Keratinocyte (primary cell): ENCODE measurements around the gene SACM1L. TPM values are rescaled to one million over a fixed set of nuclear protein-coding genes. Genes with fewer than 3 reads are reported as not detected.
"Not testable (repeated sequence)": the region's sequence is repeated elsewhere in the genome, so short reads cannot be mapped to it uniquely, and the experiment has no call there.

Experiments used
- DNase-seq: peaks from one replicate; pipeline ENCODE4 v3.0.0-alpha.2; 2011; ENCODE audit warnings: low read depth, missing footprints, low spot score
- FAIRE-seq: peaks from 2 replicates; lab custom pipeline; 2011; peaks lifted over from hg19 to GRCh38; lab: Jason Lieb, UNC
- H2AFZ ChIP-seq: 2 replicates; pipeline ENCODE4 v1.6.0; 2012; ENCODE audit warnings: low read length, control low read depth, inconsistent platforms; ENCODE audit not compliant: control insufficient read depth
- H3K27ac ChIP-seq: 2 replicates; pipeline ENCODE4 v1.5.1; 2011; ENCODE audit warnings: low read length; ENCODE audit not compliant: control insufficient read depth, insufficient read depth
- H3K27me3 ChIP-seq: 3 replicates; pipeline ENCODE4 v1.6.0; 2011; ENCODE audit warnings: low read length; ENCODE audit not compliant: control insufficient read depth, insufficient read depth; ENCODE audit errors: extremely low read depth
- H3K36me3 ChIP-seq, 2 experiments: 2 replicates in 1 of 2; 3 replicates in 1 of 2; pipeline ENCODE4 v1.5.1; 2011; ENCODE audit warnings: low read length in 2 of 2, mild to moderate bottlenecking in 1 of 2; ENCODE audit not compliant: control insufficient read depth in 2 of 2, insufficient read depth in 2 of 2; ENCODE audit errors: extremely low read depth in 1 of 2
- H3K4me1 ChIP-seq: 3 replicates; pipeline ENCODE4 v1.5.1; 2011; ENCODE audit warnings: low read length; ENCODE audit not compliant: control insufficient read depth, insufficient read depth; ENCODE audit errors: extremely low read depth
- H3K4me2 ChIP-seq: 3 replicates; pipeline ENCODE4 v1.6.0; 2011; ENCODE audit warnings: low read depth, low read length; ENCODE audit not compliant: control insufficient read depth, insufficient read depth; ENCODE audit errors: extremely low read depth
- H3K4me3 ChIP-seq, 3 experiments: fragments of 200-600 bp in 1 of 3; sonication (generic) in 1 of 3; 2 replicates in 2 of 3; 3 replicates in 1 of 3; pipeline ENCODE4 v1.5.1; 2011 to 2016; ENCODE audit warnings: low read length in 3 of 3, mild to moderate bottlenecking in 3 of 3, control low read depth in 2 of 3, inconsistent platforms in 1 of 3, low read depth in 1 of 3, mixed read lengths in 1 of 3, mixed run types in 1 of 3, moderate library complexity in 1 of 3; ENCODE audit not compliant: control insufficient read depth in 2 of 3, insufficient read depth in 2 of 3; ENCODE audit errors: extremely low read depth in 1 of 3
- H3K79me2 ChIP-seq: 2 replicates; pipeline ENCODE4 v1.6.0; 2012; ENCODE audit warnings: low read length; ENCODE audit not compliant: control insufficient read depth, insufficient read depth
- H3K9ac ChIP-seq: 3 replicates; pipeline ENCODE4 v1.6.0; 2011; ENCODE audit warnings: low read length; ENCODE audit not compliant: control insufficient read depth, insufficient read depth; ENCODE audit errors: extremely low read depth
- H3K9me1 ChIP-seq: 3 replicates; pipeline ENCODE4 v1.6.0; 2011; ENCODE audit warnings: low read length; ENCODE audit not compliant: control insufficient read depth, insufficient read depth; ENCODE audit errors: extremely low read depth
- H3K9me3 ChIP-seq: 2 replicates; pipeline ENCODE4 v1.5.1; 2012; ENCODE audit warnings: low read depth, low read length; ENCODE audit not compliant: control insufficient read depth
- H4K20me1 ChIP-seq: 3 replicates; pipeline ENCODE4 v1.6.0; 2011; ENCODE audit warnings: low read length; ENCODE audit not compliant: control insufficient read depth, insufficient read depth; ENCODE audit errors: extremely low read depth
- CTCF ChIP-seq, 3 experiments: IDR thresholded peaks in 1 of 3; conservative IDR thresholded peaks in 1 of 3; optimal IDR thresholded peaks in 1 of 3; 2 replicates in 2 of 3; 3 replicates in 1 of 3; pipeline versions ENCODE3 to v1.5.1; 2011; ENCODE audit warnings: low read length in 3 of 3, mild to moderate bottlenecking in 3 of 3, moderate library complexity in 2 of 3, control low read depth in 1 of 3, inconsistent platforms in 1 of 3; ENCODE audit not compliant: insufficient read depth in 2 of 3; ENCODE audit errors: extremely low read depth in 1 of 3
- EZH2 ChIP-seq: IDR thresholded peaks from one replicate; pipeline ENCODE4 v1.6.1; 2012; ENCODE audit warnings: inconsistent platforms, mild to moderate bottlenecking, low read length, moderate library complexity
- dilution Hi-C: fragments of 300-500 bp; cut with MboI; formaldehyde crosslinking; loops from one replicate; pipeline ENCODE4 v1.7.0; 2020; ENCODE audit warnings: low sequenced_read_pairs; ENCODE audit not compliant: extremely low pct_ligation_motif_present
- polyA plus RNA-seq, 5 experiments: library from polyadenylated mRNA; depleted of rRNA in 3 of 5; stranded (reverse) in 3 of 5; stranded (forward) in 1 of 5; unstranded in 1 of 5; fragments of >200 nt; gene quantifications; 1 replicate in 1 of 5; 2 replicates in 3 of 5; 3 replicates in 1 of 5; pipeline versions ENCODE4 v1.2.1 to v1.2.3, GENCODE V29; 2011 to 2012; ENCODE audit warnings: missing spikeins in 2 of 5, low read depth in 1 of 5, low replicate concordance in 1 of 5

SACM1L gene
- polyA plus RNA-seq, 1 donor (not counting 4 experiments of a cell fraction or from before 2014, with no cell fraction given) = 44.3 TPM

- no peak overlapping the region for H3K4me3 ChIP-seq
- dilution Hi-C loops = no loop called here
- H3K9ac ChIP-seq = no peak overlapping the region
- no peaks in the 10 kb centered on the region for H3K27me3 ChIP-seq
- no peak overlapping the region for H3K27ac ChIP-seq
- peaks cover 3% of the 10 kb centered on the region for H4K20me1 ChIP-seq
- DNase-seq = no peak
- TF ChIP-seq EZH2 = no peak
- TF ChIP-seq CTCF (optimal IDR thresholded peaks at IDR 0.05 in 1 of 3, IDR thresholded peaks at IDR 0.05 in 1 of 3, conservative IDR thresholded peaks at IDR 0.05 in 1 of 3; ENCODE audit: extremely low read depth in 1 of 3, insufficient read depth in 2 of 3, low read length in 3 of 3) = no peak
- H3K4me2 ChIP-seq = no peak overlapping the region
- peaks cover 1 to 12% of the 10 kb centered on the region in 2 experiments for H3K36me3 ChIP-seq
- H3K9me1 ChIP-seq = peaks cover 3% of the 10 kb centered on the region
- no peak for FAIRE-seq
- no peak overlapping the region for H2AFZ ChIP-seq
- peaks cover 6% of the 10 kb centered on the region for H3K4me1 ChIP-seq
- no peaks in the 10 kb centered on the region for H3K9me3 ChIP-seq
- peaks cover 88% of the 10 kb centered on the region for H3K79me2 ChIP-seq
Measured at GRCh38 chr3:45693941-45694521, 4.8 kb downstream of the SACM1L start.

- DNase-seq, H3K4me3 ChIP-seq, H3K9me3 ChIP-seq, H4K20me1 ChIP-seq, H3K9me1 ChIP-seq, H3K4me2 ChIP-seq, H3K27me3 ChIP-seq, dilution Hi-C loops, H3K9ac ChIP-seq, FAIRE-seq, H2AFZ ChIP-seq, H3K4me1 ChIP-seq, H3K27ac ChIP-seq: not testable (repeated sequence)
- H3K79me2 ChIP-seq = peaks cover 87% of the 10 kb centered on the region
- H3K36me3 ChIP-seq = peaks cover 1 to 12% of the 10 kb centered on the region in 2 experiments
Measured at GRCh38 chr3:45695166-45695565, 6.0 kb downstream of the SACM1L start.

- no peaks in the 10 kb centered on the region for H3K9me1 ChIP-seq
- TF ChIP-seq EZH2 (no peak), CTCF (optimal IDR thresholded peaks at IDR 0.05 in 1 of 3, IDR thresholded peaks at IDR 0.05 in 1 of 3, conservative IDR thresholded peaks at IDR 0.05 in 1 of 3; ENCODE audit: extremely low read depth in 1 of 3, insufficient read depth in 2 of 3, low read length in 3 of 3) (no peak)
- H3K9ac ChIP-seq = no peak overlapping the region
- no peak overlapping the region for H2AFZ ChIP-seq
- no peak for DNase-seq
- no peak overlapping the region for H3K27ac ChIP-seq
- H3K4me2 ChIP-seq = no peak overlapping the region
- H4K20me1 ChIP-seq = peaks cover 3% of the 10 kb centered on the region
- H3K4me3 ChIP-seq = no peak overlapping the region
- no peak for FAIRE-seq
- peaks cover under 1 to 3% of the 10 kb centered on the region in 2 experiments for H3K36me3 ChIP-seq
- H3K9me3 ChIP-seq = no peaks in the 10 kb centered on the region
- H3K79me2 ChIP-seq = peaks cover 56% of the 10 kb centered on the region
- dilution Hi-C loops = no loop called here
- no peaks in the 10 kb centered on the region for H3K4me1 ChIP-seq
- H3K27me3 ChIP-seq = no peaks in the 10 kb centered on the region
Measured at GRCh38 chr3:45700570-45701073, 11.4 kb downstream of the SACM1L start.
